ENCODE results near the gene CELF5. TPM values are rescaled to one million over a fixed set of nuclear protein-coding genes. Genes with fewer than 3 reads are reported as not detected.

CELF5 gene
- total RNA-seq, 1 experiment from 2014 or later, result 2.5 TPM

GRCh38 chr19:3330047-3330446, 105.6 kb downstream of the CELF5 start:
- ChIA-PET POLR2A (interaction anchor here (0.7 kb wide), 1 partner anchor 20 kb away, joined by 3 read pairs; no protein-coding TSS in a partner anchor), RAD21 (ENCODE audit: low non-redundant PET in 1 of 2, low total read pairs in 2 of 2, uncharacterized antibody in 2 of 2, unreplicated experiment in 2 of 2) (interaction anchor here in 1 of 2 experiments (0.5 kb wide), 1 partner anchor 99 kb away, joined by 4 read pairs; no protein-coding TSS in a partner anchor), CTCF (interaction anchor here (1.1 to 1.6 kb wide), 4 partner anchors 25 to 143 kb away, joined by 3 to 7 read pairs (median 4); no protein-coding TSS in a partner anchor)
- H3K4me2 ChIP-seq (ENCODE audit: low read length), result no peak overlapping the region
- H3K9ac ChIP-seq (ENCODE audit: low read length), result no peak overlapping the region
- H3K27me3 ChIP-seq (ENCODE audit: insufficient read depth, low read length), result peaks cover 14% of the 10 kb centered on the region; the same call in 1 of the 2 replicates
- DNase-seq (ENCODE audit: low read depth, low spot score), result no peak
- no peak overlapping the region for H2AFZ ChIP-seq (ENCODE audit: low read depth, low read length, poor library complexity, severe bottlenecking)
- H3K4me3 ChIP-seq (replicated peaks in 1 of 2; ENCODE audit: low read depth in 1 of 2, low read length in 2 of 2), result no peak overlapping the region
- no peaks in the 10 kb centered on the region for H3K36me3 ChIP-seq (ENCODE audit: control insufficient read depth in 1 of 2, insufficient read depth in 2 of 2, low read length in 2 of 2)
- no peaks in the 10 kb centered on the region for H4K20me1 ChIP-seq (ENCODE audit: insufficient read depth)
- no peaks in the 10 kb centered on the region for H3K79me2 ChIP-seq (ENCODE audit: insufficient read depth, low read length)
- no peaks in the 10 kb centered on the region for H3K9me2 ChIP-seq (ENCODE audit: insufficient read depth)
- TF ChIP-seq CEBPB (IDR thresholded peaks at IDR 0.05; ENCODE audit: low read depth), result no peak
- TF ChIP-seq YY1 (IDR thresholded peaks at IDR 0.05; ENCODE audit: extremely low read depth, insufficient replicate concordance, low read depth, low read length), result no peak
- TF ChIP-seq REST (IDR thresholded peaks at IDR 0.05; ENCODE audit: low read depth), result no peak
- TF ChIP-seq JUND (IDR thresholded peaks at IDR 0.05), result no peak
- no peak for TF ChIP-seq ELF1 (IDR thresholded peaks at IDR 0.05; ENCODE audit: borderline replicate concordance, low read depth)
- TF ChIP-seq POLR2AphosphoS5 (IDR thresholded peaks at IDR 0.05; ENCODE audit: low read depth, low read length), result no peak
- TF ChIP-seq SIN3A (IDR thresholded peaks at IDR 0.05; ENCODE audit: low read depth), result no peak
- no peak for TF ChIP-seq EGR1 (IDR thresholded peaks at IDR 0.05; ENCODE audit: low read depth)
- no peak for TF ChIP-seq MAX (IDR thresholded peaks at IDR 0.05)
- TF ChIP-seq ZNF274 (IDR thresholded peaks at IDR 0.05; ENCODE audit: low read depth, low read length), result no peak
- no peak for TF ChIP-seq EZH2phosphoT487 (IDR thresholded peaks at IDR 0.05; ENCODE audit: borderline replicate concordance)
- no peak for TF ChIP-seq POLR2A (IDR thresholded peaks at IDR 0.05; ENCODE audit: borderline replicate concordance, extremely low read depth, insufficient read depth, insufficient read length)
- no peak for TF ChIP-seq TCF7L2 (IDR thresholded peaks at IDR 0.05; ENCODE audit: borderline replicate concordance, extremely low read depth, insufficient read depth, insufficient read length)
- no peak for TF ChIP-seq CTCF (IDR thresholded peaks at IDR 0.05 in 2 of 3, conservative IDR thresholded peaks at IDR 0.05 in 1 of 3; ENCODE audit: borderline replicate concordance in 1 of 3, insufficient read depth in 1 of 3, low read depth in 2 of 3, low read length in 2 of 3)
- TF ChIP-seq EZH2 (IDR thresholded peaks at IDR 0.05), result no peak
- TF ChIP-seq SP1 (IDR thresholded peaks at IDR 0.05; ENCODE audit: low read depth), result no peak
- TF ChIP-seq CBX3 (IDR thresholded peaks at IDR 0.05; ENCODE audit: low read depth), result no peak
- no peak for TF ChIP-seq ZBTB33 (IDR thresholded peaks at IDR 0.05; ENCODE audit: extremely low read depth, insufficient replicate concordance, low read length)
- TF ChIP-seq FOSL1 (IDR thresholded peaks at IDR 0.05; ENCODE audit: low read depth), result no peak
- H3K9me3 ChIP-seq (ENCODE audit: control insufficient read depth in 1 of 2, insufficient read depth in 1 of 2, low read depth in 1 of 2, low read length in 2 of 2), result no peaks in the 10 kb centered on the region
- H3K27ac ChIP-seq (ENCODE audit: low read depth, low read length), result no peak overlapping the region
- no peak for ATAC-seq
- no peaks in the 10 kb centered on the region; a peak in 1 of 4 replicates for H3K4me1 ChIP-seq (ENCODE audit: control insufficient read depth in 1 of 2, insufficient read depth in 2 of 2, low read length in 2 of 2)
- no TSS peak for BruUV-seq (replicated peaks)
- intact Hi-C loops (cut with micrococcal nuclease), result no loop called here

All from HCT116 (cell line).